Stromal cell of bone marrow (primary cell): ENCODE data around the gene SCG5.

Source experiments
- DNase-seq: peaks from one replicate; pipeline ENCODE4 v3.0.0-alpha.2; 2012; ENCODE audit warnings: low read depth

The SCG5 gene

DNA sequence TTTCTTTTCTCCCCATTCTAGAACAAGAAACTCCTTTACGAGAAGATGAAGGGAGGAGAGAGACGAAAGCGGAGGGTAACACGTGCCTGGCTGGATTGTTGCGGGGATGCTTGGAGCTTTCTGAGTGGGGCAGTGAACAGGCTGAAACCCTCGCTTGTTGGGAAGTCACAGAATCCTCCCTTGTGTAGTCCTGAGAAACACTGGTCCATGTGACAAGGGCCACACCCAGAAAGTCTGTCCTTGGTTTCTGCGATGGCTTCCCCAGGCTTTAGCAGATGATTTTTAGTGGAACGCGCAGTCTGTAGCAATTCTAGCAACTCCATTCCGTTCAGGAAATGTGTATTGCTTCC is 50.2 kb downstream of the SCG5 start:
- DNase-seq, result no peak

- no peak for DNase-seq
These were observed 50.8 kb downstream of the SCG5 start for GRCh38 chr15:32692286-32692685.

DNA sequence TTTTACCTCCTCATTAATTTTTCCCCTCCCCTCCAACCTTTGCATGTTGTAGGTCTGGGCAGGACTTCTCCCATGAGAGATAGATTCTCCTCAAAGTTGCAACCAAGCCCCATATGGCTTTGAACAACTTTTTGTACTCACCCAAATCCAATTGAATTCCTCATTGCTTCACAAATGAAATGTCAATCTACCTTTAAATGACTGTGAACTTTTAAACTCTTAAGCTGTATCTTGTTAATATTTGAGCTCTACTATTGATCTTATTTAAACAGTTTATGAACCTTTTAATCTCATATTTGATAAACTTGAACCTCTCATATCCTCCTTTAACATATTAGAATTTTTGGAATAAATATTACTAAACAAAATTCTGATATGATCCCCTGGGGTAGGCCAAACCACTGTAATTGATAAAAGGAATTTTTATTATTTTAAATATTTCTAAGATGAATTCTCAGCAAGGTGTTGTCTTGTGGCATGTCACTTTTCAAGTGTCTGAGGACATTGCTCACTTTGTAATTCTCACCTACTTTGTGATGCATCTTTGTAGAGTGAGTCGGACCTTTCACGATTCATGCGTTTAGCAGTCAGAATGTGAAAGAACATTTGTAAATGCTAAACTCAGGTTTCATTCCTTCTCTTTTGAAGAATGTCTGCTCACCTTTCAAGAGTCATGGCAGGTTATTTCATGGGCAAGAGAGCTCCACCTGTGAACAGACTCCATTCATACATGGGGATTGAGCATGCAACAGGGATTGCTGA is 52.9 kb downstream of the SCG5 start:
- DNase-seq, result no peak

DNA sequence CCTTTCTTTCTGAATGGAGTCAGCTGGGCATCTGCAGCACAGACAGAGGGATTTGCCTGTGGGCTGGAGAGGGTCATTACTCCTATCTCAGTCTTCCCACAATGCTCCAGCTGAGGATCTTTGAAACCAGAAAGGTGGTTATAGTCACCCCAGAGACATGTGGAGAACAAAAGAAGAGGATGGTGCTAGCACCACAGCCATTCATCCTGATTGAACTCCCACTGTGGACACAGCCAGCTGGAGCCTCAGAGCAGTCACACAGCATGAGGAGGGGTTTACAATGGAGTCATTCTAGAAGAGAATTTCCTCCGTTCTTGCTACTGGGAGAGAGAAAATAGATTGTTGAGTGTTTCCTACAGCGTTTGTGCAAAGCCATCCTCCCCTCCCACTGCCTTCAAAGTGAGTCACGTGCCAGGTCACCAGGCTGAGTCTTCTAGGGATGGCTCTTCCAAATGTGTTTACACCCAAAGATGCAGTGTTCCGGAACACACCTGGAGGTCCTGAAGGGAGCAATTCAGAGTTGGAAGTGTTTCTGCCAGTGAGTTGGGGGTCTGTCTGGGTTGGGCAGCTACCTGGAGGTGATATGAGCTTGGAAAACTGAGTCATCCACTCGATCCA is 57.4 kb downstream of the SCG5 start:
- no peak for DNase-seq

GRCh38 chr15:32700501-32701150 is 59.1 kb downstream of the SCG5 start:
- DNase-seq, result no peak

GRCh38 chr15:32701863-32702262 is 60.4 kb downstream of the SCG5 start:
- no peak for DNase-seq

- DNase-seq, result peak; percentile 46
These were observed 63.0 kb downstream of the SCG5 start for GRCh38 chr15:32704395-32704981.

- DNase-seq, result no peak
These were observed 63.9 kb downstream of the SCG5 start for GRCh38 chr15:32705446-32705845.

DNA sequence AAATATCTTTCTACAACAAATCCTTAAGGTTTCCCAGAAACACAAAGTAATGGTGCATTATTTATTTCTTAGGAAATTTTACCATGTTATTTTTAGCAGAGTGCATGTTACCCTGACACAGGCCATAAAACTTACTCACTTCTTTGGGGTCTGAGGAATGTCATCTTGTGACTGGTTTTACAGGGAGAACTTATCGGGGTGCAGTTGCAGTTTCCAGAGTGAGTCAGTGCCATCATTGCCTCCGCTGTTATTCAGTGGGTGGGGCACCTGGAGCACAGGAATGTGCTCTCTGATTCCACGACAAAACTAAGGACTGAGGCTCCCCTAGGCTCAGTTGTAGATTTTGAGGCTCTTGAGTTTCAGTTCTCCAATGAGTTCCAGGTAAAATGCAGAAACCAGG is 65.2 kb downstream of the SCG5 start:
- no peak for DNase-seq

DNA sequence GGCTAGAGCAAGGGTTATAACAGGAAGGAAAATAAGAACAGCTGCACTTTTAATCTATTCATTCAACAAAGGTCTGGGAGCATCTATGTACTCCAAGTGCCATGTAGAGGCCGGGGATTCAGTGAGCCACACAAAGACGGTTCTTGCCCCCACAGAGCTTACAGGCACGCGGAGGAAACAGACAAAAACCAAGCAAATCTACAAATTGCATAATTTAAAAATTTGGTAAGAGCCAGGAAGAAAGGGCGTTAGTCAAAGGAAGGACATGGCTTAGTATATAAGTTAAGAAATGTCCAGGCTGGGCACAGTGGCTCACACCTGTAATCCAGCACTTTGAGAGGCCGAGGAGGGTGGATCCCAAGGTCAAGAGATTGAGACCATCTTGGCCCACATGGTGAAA is 65.9 kb downstream of the SCG5 start:
- DNase-seq, result no peak

DNA sequence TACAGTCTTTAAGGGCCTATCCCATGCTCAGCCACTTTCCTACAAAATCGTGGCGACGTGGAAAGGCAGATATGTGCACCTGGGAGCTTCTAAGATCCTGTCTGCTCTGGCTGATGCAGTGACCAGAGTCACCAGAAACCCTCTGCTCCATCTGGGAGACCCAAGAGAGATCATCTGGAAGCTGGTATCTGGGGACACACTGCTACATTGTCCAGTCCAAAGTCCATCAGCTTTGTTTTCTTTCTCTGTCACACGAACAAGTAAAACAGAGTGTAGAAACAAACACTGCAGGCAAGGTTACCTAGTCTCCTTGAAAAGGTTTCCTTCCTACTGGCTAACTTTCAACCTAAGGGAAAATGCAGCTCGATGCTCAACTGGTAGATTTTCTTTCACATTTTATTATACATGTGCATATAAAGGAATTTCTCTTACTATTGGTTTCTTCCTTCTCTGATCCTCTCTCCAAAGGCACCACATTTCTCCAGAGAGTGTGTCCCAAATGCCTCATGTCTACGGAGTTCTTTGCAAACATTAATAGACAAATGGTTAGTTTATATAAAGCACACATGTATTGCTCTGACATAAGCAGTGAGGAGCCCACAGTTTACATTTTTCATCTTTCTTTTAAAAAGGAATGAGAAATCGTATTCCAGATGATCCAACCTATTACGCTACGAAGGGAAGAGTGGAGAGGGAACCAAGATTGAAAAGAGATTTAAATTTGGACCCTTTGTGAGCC is 68.0 kb downstream of the SCG5 start:
- no peak for DNase-seq

DNA sequence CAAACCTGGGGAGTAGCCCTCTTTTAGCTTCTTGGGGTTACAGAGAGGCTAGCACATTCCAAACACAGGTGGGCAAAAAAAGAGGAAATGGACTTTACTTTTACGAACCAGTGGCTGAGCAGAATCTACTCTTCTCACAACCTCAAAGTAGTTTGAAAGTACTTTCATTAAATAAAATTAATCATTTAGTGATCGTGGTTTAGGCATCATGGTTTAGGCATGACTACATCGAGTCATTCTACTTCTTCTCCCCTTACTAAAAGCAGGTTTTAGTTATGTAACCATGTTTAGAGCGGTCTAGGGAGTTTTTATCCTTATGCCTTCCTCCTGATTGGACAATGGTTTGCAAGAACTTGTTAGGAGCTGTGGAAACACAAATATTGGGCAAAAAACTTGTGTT is 73.8 kb downstream of the SCG5 start:
- DNase-seq, result no peak

DNA sequence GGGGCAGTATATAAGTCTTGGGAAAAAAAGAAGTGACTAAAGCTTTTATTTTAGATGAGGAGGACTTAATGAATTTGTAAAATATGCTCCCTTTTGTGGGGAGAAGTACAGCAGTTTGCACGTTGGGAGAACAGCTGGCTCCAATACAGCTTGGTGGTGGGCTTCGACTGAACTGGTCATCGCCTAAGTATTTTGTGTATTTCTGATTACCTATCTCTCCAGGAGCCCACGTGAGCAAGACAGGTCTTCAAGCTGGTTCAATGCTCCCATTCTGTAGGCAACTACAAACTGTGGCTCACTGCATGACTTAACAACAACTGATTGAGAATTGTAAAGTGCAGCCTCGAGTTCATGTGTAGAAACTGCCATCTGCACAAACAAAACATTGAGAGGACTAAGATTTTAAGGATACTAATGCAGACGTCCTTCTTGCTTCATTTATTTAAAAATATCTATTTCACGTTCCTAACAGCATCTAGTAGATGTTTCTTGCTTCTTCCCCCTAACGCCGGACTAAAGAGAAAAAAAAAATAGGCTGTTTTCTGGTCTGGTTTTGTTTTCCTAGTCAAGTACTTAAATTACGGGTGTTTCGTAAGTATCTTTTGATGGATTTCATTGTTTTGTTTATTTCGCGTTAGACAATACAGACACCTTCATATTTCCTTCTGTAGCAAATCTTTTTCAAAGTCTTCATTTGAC is 74.9 kb downstream of the SCG5 start:
- DNase-seq, result no peak

DNA sequence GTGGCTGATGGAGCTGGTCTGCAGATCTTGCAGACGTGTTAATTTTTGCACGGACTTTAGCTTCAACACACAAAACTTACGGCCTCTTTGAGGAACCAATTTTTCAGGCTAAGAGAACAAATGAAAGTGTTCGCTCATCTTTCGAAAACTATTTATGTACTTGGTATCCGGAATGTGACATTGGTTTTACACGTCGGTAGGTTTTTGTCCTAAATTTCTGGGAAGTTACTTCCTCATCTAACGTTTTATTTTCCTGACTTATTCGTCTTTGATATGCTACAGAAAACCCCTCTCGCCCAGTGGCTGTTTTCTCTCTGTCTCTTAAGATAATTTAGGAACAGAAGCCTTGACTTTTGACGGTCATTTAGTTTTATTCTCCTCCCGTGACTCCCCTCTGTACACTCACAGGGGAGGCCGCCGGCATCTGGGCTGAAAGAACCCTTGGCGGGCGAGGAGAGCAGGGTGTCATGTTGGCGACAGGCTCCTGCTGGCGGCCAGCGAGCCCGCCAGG is 75.5 kb downstream of the SCG5 start:
- no peak for DNase-seq

- no peak for DNase-seq
These were observed 76.1 kb downstream of the SCG5 start, which contains the start of gene GREM1 for GRCh38 chr15:32717426-32718226. GREM1 (plus strand) TSS chr15:32718004; CDS start chr15:32730691, 12,687 bp downstream.

- DNase-seq, result no peak
These were observed 76.8 kb downstream of the SCG5 start for GRCh38 chr15:32718227-32718820.

DNA sequence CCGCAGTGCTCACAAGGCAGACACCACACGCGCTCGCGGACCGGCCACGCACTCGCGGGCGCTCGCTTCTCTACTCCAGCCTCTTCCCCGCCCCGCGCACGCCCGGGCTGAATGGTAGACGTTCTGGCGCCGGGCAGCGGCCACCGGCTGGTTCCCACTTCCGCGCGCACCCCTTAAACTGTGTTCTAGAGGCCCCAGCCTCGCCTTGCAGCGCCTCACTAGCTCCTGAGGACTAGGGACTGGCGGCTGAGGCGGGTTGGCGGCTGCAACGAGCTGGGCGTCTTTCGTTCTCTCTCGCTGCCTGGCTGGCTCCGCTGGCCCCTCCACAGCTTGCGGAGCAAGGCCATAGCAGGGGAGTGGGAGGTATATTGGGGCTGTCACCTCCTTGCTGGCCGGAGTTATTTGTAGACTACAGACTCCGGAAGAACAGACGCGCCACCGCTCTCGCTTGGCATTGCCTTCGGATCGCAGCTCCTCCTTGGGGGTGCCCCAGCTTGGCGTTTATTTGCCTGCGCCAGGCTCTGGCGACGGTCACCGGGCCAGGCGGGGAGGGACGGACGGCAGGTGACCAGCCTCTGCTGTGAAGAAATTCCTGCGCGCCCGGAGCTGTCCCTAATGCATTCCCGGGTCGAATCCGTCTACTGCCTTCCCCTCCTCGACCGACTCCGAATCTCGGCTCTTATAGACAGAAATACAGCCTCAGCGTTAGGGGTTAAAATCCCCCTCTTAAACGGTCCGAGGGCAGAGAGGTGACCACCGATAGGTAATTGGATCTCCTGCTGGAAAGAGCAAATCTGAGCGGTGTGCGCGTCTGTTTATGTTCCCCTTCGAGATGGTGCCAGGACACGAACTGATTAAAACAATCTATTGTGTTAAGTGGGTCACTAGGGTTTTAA is 77.6 kb downstream of the SCG5 start:
- no peak for DNase-seq

DNA sequence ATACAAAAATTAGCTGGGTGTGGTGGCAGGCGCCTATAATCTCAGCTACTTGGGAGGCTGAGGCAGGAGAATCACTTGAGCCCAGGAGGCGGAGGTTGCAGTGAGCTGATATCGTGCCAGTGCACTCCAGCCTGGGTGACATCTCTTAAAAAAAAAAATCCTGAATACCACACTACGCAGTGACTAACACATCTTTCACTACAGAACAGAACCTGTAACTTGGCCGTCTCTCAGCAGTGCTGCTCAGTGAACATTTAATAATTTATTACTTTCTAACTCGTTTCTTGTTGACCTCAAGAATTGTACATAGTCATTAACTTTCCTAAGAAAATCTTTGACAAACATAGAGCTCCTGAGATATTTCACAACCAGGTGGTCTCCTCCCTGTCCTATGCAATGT is 80.1 kb downstream of the SCG5 start:
- no peak for DNase-seq

- no peak for DNase-seq
These were observed 80.6 kb downstream of the SCG5 start for GRCh38 chr15:32722136-32722535.
